Measurements from ENCODE around the gene MMRN1.

MMRN1 gene

GRCh38 chr4:89878611-89879010 is 16.0 kb upstream of the MMRN1 start:
- H3K4me1 ChIP-seq (ENCODE audit: insufficient read depth, poor library complexity, severe bottlenecking), result no peaks in the 10 kb centered on the region
- H3K36me3 ChIP-seq (ENCODE audit: low read depth), result no peaks in the 10 kb centered on the region
- TF ChIP-seq CTCF (IDR thresholded peaks at IDR 0.05; ENCODE audit: poor library complexity, severe bottlenecking), result no peak
- no peaks in the 10 kb centered on the region for H3K27me3 ChIP-seq (ENCODE audit: insufficient read depth, poor library complexity, severe bottlenecking)
- H3K4me3 ChIP-seq (ENCODE audit: severe bottlenecking), result no peak overlapping the region
- no peak overlapping the region for H3K27ac ChIP-seq (ENCODE audit: poor library complexity, severe bottlenecking)
- H3K9me3 ChIP-seq (ENCODE audit: severe bottlenecking), result no peaks in the 10 kb centered on the region
- no peak for ATAC-seq (ENCODE audit: low read depth)
- no peak for DNase-seq (ENCODE audit: low spot score)

GRCh38 chr4:89879215-89879614 is 15.4 kb upstream of the MMRN1 start:
- H3K27me3 ChIP-seq (ENCODE audit: insufficient read depth, poor library complexity, severe bottlenecking), result no peaks in the 10 kb centered on the region
- H3K4me3 ChIP-seq (ENCODE audit: severe bottlenecking), result no peak overlapping the region
- DNase-seq (ENCODE audit: low spot score) (no peak), ATAC-seq (ENCODE audit: low read depth) (no peak)
- H3K9me3 ChIP-seq (ENCODE audit: severe bottlenecking), result no peaks in the 10 kb centered on the region
- no peaks in the 10 kb centered on the region for H3K4me1 ChIP-seq (ENCODE audit: insufficient read depth, poor library complexity, severe bottlenecking)
- no peak for TF ChIP-seq CTCF (IDR thresholded peaks at IDR 0.05; ENCODE audit: poor library complexity, severe bottlenecking)
- no peaks in the 10 kb centered on the region for H3K36me3 ChIP-seq (ENCODE audit: low read depth)
- H3K27ac ChIP-seq (ENCODE audit: poor library complexity, severe bottlenecking), result no peak overlapping the region

- no peak overlapping the region for H3K27ac ChIP-seq (ENCODE audit: poor library complexity, severe bottlenecking)
- no peak overlapping the region for H3K4me3 ChIP-seq (ENCODE audit: severe bottlenecking)
- no peak for TF ChIP-seq CTCF (IDR thresholded peaks at IDR 0.05; ENCODE audit: poor library complexity, severe bottlenecking)
- DNase-seq (ENCODE audit: low spot score) (no peak), ATAC-seq (ENCODE audit: low read depth) (no peak)
- H3K36me3 ChIP-seq (ENCODE audit: low read depth), result no peaks in the 10 kb centered on the region
- no peaks in the 10 kb centered on the region for H3K27me3 ChIP-seq (ENCODE audit: insufficient read depth, poor library complexity, severe bottlenecking)
- no peaks in the 10 kb centered on the region for H3K4me1 ChIP-seq (ENCODE audit: insufficient read depth, poor library complexity, severe bottlenecking)
- peaks cover 3% of the 10 kb centered on the region for H3K9me3 ChIP-seq (ENCODE audit: severe bottlenecking)
Measured at GRCh38 chr4:89889289-89889688, 5.4 kb upstream of the MMRN1 start.

- H3K9me3 ChIP-seq (ENCODE audit: severe bottlenecking), result no peaks in the 10 kb centered on the region
- no peaks in the 10 kb centered on the region for H3K27me3 ChIP-seq (ENCODE audit: insufficient read depth, poor library complexity, severe bottlenecking)
- no peak for DNase-seq (ENCODE audit: low spot score)
- H3K27ac ChIP-seq (ENCODE audit: poor library complexity, severe bottlenecking), result no peak overlapping the region
- no peak for ATAC-seq (ENCODE audit: low read depth)
- no peaks in the 10 kb centered on the region for H3K36me3 ChIP-seq (ENCODE audit: low read depth)
- TF ChIP-seq CTCF (IDR thresholded peaks at IDR 0.05; ENCODE audit: poor library complexity, severe bottlenecking), result no peak
- H3K4me3 ChIP-seq (ENCODE audit: severe bottlenecking), result no peak overlapping the region
- no peaks in the 10 kb centered on the region for H3K4me1 ChIP-seq (ENCODE audit: insufficient read depth, poor library complexity, severe bottlenecking)
Measured at GRCh38 chr4:89897867-89898266, 3.2 kb downstream of the MMRN1 start.

- TF ChIP-seq CTCF (IDR thresholded peaks at IDR 0.05; ENCODE audit: poor library complexity, severe bottlenecking), result no peak
- Histone ChIP-seq H3K27ac (ENCODE audit: poor library complexity, severe bottlenecking) (no peak overlapping the region), H3K4me3 (ENCODE audit: severe bottlenecking) (no peak overlapping the region), H3K36me3 (ENCODE audit: low read depth) (no peaks in the 10 kb centered on the region), H3K4me1 (ENCODE audit: insufficient read depth, poor library complexity, severe bottlenecking) (no peaks in the 10 kb centered on the region), H3K27me3 (ENCODE audit: insufficient read depth, poor library complexity, severe bottlenecking) (no peaks in the 10 kb centered on the region), H3K9me3 (ENCODE audit: severe bottlenecking) (no peaks in the 10 kb centered on the region)
- DNase-seq (ENCODE audit: low spot score) (no peak), ATAC-seq (ENCODE audit: low read depth) (no peak)
Measured at GRCh38 chr4:89898304-89898716, 3.7 kb downstream of the MMRN1 start.

Data from RWPE2 (cell line).